Mucosa of descending colon (tissue), 3 donors: ENCODE data around the gene POLR3A. TPM values are rescaled to one million over a fixed set of nuclear protein-coding genes. Genes with fewer than 3 reads are reported as not detected.

Experiments
- ATAC-seq: fragments of 200-7000 bp; cut with Tn5 transposase; one replicate; pipeline ENCODE4 v1.9.1; 2020; ENCODE audit warnings: mild to moderate bottlenecking, moderate library complexity
- DNase-seq, 3 donors: peaks; one replicate each; pipeline ENCODE4 v3.0.0-alpha.2; 2020
- H3K36me3 ChIP-seq: fragments of 200-600 bp; one replicate; pipeline ENCODE4 v1.8.0; 2021; ENCODE audit warnings: low read depth, mild to moderate bottlenecking
- H3K4me1 ChIP-seq: fragments of 200-600 bp; one replicate; pipeline ENCODE4 v1.8.0; 2021; ENCODE audit warnings: low read depth, mild to moderate bottlenecking
- H3K4me3 ChIP-seq: fragments of 200-600 bp; one replicate; pipeline ENCODE4 v1.8.0; 2021; ENCODE audit warnings: mild to moderate bottlenecking
- H3K9me3 ChIP-seq: fragments of 200-600 bp; one replicate; pipeline ENCODE4 v1.8.0; 2021; ENCODE audit warnings: mild to moderate bottlenecking
- intact Hi-C, 2 donors: fragments of 100-400 bp; cut with DNase I in 1 of 2; cut with micrococcal nuclease in 1 of 2; formaldehyde crosslinking; loops; one replicate each; pipeline versions ENCODE4 v1.11.0 to v1.11.1; 2022; cut with DNase I, micrococcal nuclease
- total RNA-seq, 3 donors: library from RNA; stranded (reverse); fragmentation: NEBNext Ultra II Directional in 2 of 3; extraction: Animal tissue kit (Norgen Biotek cat#: 25700) in 2 of 3; gene quantifications; one replicate each; pipeline versions ENCODE4 v1.2.1 to v1.2.4, GENCODE V29; 2021 to 2023
- TF ChIP-seq, protein P1 (sequence below): fragments of 200-600 bp; IDR thresholded peaks from one replicate; pipeline ENCODE4 v1.8.0; 2022; ENCODE audit warnings: antibody characterized with exemption, mild to moderate bottlenecking
- donor health status: DM: no; HTN: no; CAD: no; lungs with moderate emphysema.
- donor health status: DM: no; HTN: no; CAD: no.
- donor health status: DM: no; HTN: yes; CAD: no.

Gene POLR3A
- total RNA-seq, 3 donors from 2014 or later = 13.9 to 14.1 (median 14.1) TPM

DNA sequence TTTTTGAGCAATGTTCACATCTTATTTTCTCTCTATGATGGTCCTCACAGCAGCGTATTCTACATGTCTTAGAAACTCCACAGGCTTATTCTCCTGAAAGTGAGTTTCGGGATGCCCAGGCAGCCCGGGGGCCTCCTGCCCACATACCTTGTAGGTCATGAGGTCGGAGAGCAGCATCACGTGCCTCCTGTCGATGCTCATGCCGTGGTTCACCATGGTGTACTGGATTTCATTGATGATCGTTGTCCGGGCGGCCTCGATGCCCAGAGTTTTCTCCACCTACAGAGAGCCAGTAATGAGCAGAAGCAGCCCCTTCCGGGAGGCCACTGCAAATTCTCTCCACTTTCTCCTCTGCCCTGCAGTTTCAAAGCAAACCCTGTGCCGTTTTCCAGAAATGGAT lies 48.0 kb downstream of the POLR3A start:
- Histone ChIP-seq H3K9me3 (no peaks in the 10 kb centered on the region), H3K4me3 (no peak overlapping the region), H3K36me3 (peaks cover 23% of the 10 kb centered on the region), H3K4me1 (no peaks in the 10 kb centered on the region)
- ATAC-seq (no peak), DNase-seq (no peak)
- TF ChIP-seq, protein P1, sequence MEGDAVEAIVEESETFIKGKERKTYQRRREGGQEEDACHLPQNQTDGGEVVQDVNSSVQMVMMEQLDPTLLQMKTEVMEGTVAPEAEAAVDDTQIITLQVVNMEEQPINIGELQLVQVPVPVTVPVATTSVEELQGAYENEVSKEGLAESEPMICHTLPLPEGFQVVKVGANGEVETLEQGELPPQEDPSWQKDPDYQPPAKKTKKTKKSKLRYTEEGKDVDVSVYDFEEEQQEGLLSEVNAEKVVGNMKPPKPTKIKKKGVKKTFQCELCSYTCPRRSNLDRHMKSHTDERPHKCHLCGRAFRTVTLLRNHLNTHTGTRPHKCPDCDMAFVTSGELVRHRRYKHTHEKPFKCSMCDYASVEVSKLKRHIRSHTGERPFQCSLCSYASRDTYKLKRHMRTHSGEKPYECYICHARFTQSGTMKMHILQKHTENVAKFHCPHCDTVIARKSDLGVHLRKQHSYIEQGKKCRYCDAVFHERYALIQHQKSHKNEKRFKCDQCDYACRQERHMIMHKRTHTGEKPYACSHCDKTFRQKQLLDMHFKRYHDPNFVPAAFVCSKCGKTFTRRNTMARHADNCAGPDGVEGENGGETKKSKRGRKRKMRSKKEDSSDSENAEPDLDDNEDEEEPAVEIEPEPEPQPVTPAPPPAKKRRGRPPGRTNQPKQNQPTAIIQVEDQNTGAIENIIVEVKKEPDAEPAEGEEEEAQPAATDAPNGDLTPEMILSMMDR = no peak
- intact Hi-C loops = no loop called here

GRCh38 chr10:77979221-77979620 lies 50.1 kb downstream of the POLR3A start:
- H3K9me3 ChIP-seq = no peaks in the 10 kb centered on the region
- peaks cover 20% of the 10 kb centered on the region for H3K36me3 ChIP-seq
- no peak for DNase-seq
- no peak overlapping the region for H3K4me3 ChIP-seq
- no peak for ATAC-seq
- TF ChIP-seq, protein P1 = no peak
- H3K4me1 ChIP-seq = peaks cover 3% of the 10 kb centered on the region
- intact Hi-C loops = loop anchor here in 1 of 2 donors (10.0 kb wide), 1 partner anchor 134 kb away; no protein-coding TSS in a partner anchor

GRCh38 chr10:77978360-77978759 lies 51.0 kb downstream of the POLR3A start:
- no peaks in the 10 kb centered on the region for H3K9me3 ChIP-seq
- intact Hi-C loops = loop anchor here in 1 of 2 donors (10.0 kb wide), 1 partner anchor 134 kb away; no protein-coding TSS in a partner anchor
- H3K4me3 ChIP-seq = no peak overlapping the region
- TF ChIP-seq, protein P1 = no peak
- DNase-seq = no peak
- peaks cover 3% of the 10 kb centered on the region for H3K4me1 ChIP-seq
- ATAC-seq = no peak
- peaks cover 20% of the 10 kb centered on the region for H3K36me3 ChIP-seq

DNA sequence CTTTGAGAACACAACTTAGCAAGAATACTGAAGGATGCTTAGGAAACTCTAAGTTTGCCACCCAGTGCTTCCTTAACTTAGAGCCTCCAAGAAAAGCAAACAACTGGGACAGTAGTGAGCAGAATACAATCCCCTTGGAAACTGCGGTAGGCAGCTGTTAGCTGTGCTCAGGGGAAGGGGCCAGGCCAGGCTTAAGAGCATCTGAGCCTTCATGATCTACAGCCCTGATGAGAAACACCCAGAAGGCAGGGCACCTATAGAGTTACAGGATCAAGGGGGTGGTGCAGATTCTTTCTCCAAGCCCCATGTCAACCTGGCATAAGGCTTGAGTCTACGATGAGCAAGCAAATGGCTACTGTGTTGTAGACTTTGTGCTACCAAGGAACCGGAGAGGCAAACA lies 51.4 kb downstream of the POLR3A start:
- intact Hi-C loops = loop anchor here in 1 of 2 donors (10.0 kb wide), 1 partner anchor 133 kb away; no protein-coding TSS in a partner anchor
- DNase-seq = no peak
- Histone ChIP-seq H3K9me3 (no peaks in the 10 kb centered on the region), H3K4me1 (peaks cover 3% of the 10 kb centered on the region), H3K36me3 (peaks cover 20% of the 10 kb centered on the region), H3K4me3 (no peak overlapping the region)
- ATAC-seq = no peak
- TF ChIP-seq, protein P1 = no peak

- peaks cover 17% of the 10 kb centered on the region for H3K36me3 ChIP-seq
- DNase-seq (no peak), ATAC-seq (no peak)
- no peak overlapping the region for H3K4me3 ChIP-seq
- intact Hi-C loops = loop anchor here in 1 of 2 donors (10.0 kb wide), 1 partner anchor 132 kb away; no protein-coding TSS in a partner anchor
- peaks cover 3% of the 10 kb centered on the region for H3K4me1 ChIP-seq
- H3K9me3 ChIP-seq = no peaks in the 10 kb centered on the region
- TF ChIP-seq, protein P1 = no peak
Measured at GRCh38 chr10:77977016-77977415, 52.3 kb downstream of the POLR3A start.
